D721Med (cell line): ENCODE measurements around the gene LRRC56.
A peak's percentile ranks its signal among the peaks of the same experiment; 100 is the strongest.

ENCODE experiments used
- DNase-seq: peaks from one replicate; pipeline ENCODE4 v3.0.0; 2011; ENCODE audit warnings: low spot score; ENCODE audit not compliant: insufficient read length
- FAIRE-seq: peaks from 2 replicates; lab custom pipeline; 2011; peaks lifted over from hg19 to GRCh38; lab: Jason Lieb, UNC
- CTCF ChIP-seq: IDR thresholded peaks from 2 replicates; pipeline ENCODE4 v1.5.1; 2012; ENCODE audit warnings: mild to moderate bottlenecking, control low read depth; ENCODE audit not compliant: insufficient read depth; ENCODE audit errors: missing control alignments

LRRC56 gene

GRCh38 chr11:533586-534395 lies 3.5 kb upstream of the LRRC56 start:
- FAIRE-seq (no peak), DNase-seq (no peak)
- no peak for TF ChIP-seq CTCF

- FAIRE-seq: no peak
- TF ChIP-seq CTCF: no peak
Measured at GRCh38 chr11:534396-535209, 2.7 kb upstream of the LRRC56 start.

GRCh38 chr11:535210-535518 lies 2.2 kb upstream of the LRRC56 start:
- no peak for TF ChIP-seq CTCF
- FAIRE-seq (no peak), DNase-seq (no peak)

More at GRCh38 chr11:534396-535209, 2.7 kb upstream of the LRRC56 start:
- DNase-seq: no peak

- peak; percentile 91 for DNase-seq
- TF ChIP-seq CTCF: no peak
- no peak for FAIRE-seq
Measured at GRCh38 chr11:535519-536454, 1.5 kb upstream of the LRRC56 start, which contains the start of gene HRAS. HRAS (minus strand) TSS chr11:535576.

- FAIRE-seq (no peak), DNase-seq (no peak)
- no peak for TF ChIP-seq CTCF
Measured at GRCh38 chr11:537622-538430, 499 bp downstream of the LRRC56 start.

- no peak for TF ChIP-seq CTCF
- DNase-seq (no peak), FAIRE-seq (no peak)
Measured at GRCh38 chr11:538431-539051, 1.2 kb downstream of the LRRC56 start.
